T-helper 2 cell treated with Interferon-gamma antibody and Interleukin-4, amounts not matched to agents 100 ng/mL and 5 ng/mL, for 36 hours (primary cell): ENCODE measurements around the gene HIVEP3. TPM values are rescaled to one million over a fixed set of nuclear protein-coding genes. Genes with fewer than 3 reads are reported as not detected.

Experiments
- intact Hi-C: fragments of 100-400 bp; cut with micrococcal nuclease; formaldehyde crosslinking; loops from one replicate; pipeline ENCODE4 v1.15.1; 2023
- total RNA-seq: library from RNA; stranded (reverse); gene quantifications from 2 replicates; pipeline ENCODE4 v1.2.3, GENCODE V29; 2022

Gene HIVEP3
- total RNA-seq, 1 donor from 2014 or later: 20.3 TPM

- intact Hi-C loops: no loop called here
Measured at GRCh38 chr1:41483001-41483850, 435.5 kb downstream of the HIVEP3 start.

GRCh38 chr1:41482001-41482765 is 436.5 kb downstream of the HIVEP3 start:
- intact Hi-C loops: no loop called here

GRCh38 chr1:41481109-41481775 is 437.5 kb downstream of the HIVEP3 start:
- intact Hi-C loops: no loop called here

- intact Hi-C loops: no loop called here
Measured at GRCh38 chr1:41480204-41481108, 438.3 kb downstream of the HIVEP3 start.

DNA sequence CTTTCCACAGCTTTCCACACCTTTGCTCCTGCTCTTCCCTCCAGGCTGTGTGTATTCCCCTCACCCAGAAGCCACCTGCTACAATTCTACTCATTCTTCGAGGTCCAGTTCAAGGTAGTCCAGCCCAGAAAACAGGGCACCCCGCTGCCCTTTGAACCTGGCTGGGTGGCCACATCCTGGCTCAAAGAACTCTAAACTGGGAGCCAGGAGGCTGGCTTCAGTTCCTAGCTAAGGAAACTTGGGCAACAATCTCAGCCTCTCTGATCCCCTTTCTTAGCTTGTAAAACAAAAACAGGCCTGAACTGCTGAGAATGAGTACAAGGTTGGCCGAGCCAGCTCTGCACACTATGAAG is 438.9 kb downstream of the HIVEP3 start:
- intact Hi-C loops: no loop called here

DNA sequence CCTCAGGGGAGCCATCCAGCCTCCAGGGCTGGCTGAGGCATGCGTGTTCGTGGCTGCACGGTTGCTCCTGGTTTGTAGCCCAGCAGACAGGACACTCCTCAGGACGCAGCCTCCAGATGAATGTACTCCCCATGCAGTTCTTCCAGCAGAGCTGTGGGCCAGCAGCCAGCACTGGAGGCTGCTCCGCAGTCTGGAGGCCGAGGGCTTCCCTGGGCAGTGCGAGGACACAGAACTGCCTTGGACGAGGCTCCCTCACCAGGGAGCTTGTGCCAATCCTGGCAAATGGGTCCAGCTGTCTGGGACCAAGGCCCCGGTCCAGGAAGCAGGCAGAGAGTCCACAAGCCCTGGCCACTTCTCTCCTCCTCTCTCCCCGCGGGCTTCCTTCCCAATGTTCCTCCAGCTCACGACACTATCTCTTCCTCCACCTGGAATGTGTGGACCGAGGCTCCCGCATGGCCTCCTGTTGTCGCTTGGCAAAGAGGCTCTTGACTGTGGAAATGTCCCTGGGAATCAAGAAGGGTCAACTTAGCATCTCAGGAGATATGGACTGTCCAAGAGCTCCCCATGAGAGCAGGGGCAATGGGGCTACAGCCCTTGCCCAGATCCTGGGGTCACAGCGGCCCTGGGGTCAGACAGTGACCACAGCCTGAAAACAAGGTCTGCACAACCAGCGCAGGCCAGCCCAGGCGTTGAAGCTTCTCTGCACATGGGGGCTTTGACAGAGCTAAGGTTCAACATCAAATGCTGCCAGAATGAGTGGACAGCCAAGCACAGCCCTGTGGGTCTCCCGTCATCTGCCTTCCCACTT is 439.5 kb downstream of the HIVEP3 start:
- intact Hi-C loops: no loop called here

DNA sequence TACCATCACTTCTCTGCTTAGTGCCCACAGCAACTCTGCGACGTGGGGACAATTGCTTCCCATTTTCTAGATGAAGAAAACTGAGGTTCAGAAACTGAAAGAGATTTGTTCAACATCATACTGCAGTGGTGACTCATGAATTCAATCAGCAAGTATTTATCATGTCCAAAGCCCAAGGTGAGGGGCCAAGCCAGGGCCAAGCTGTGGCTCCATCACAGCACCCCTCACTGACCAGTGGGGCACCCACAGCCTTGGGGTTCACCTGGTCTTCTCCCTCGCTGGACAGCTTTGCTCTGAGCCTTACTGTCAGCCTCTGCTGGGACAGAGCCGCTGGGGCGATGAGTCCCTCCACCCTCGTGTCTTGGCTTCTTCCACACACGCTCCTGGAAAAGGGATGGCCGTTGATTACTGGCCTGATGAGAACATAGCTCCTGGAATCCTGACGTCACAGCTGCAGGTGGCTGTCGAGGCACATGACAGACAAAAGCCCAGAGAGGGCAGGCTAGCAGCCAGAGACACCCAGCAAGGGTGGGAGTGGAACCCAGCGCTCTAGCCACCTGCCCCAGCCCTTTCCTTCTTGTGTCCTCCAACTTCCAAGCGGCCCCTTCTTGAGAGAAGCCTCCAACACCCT is 440.5 kb downstream of the HIVEP3 start:
- intact Hi-C loops: no loop called here

DNA sequence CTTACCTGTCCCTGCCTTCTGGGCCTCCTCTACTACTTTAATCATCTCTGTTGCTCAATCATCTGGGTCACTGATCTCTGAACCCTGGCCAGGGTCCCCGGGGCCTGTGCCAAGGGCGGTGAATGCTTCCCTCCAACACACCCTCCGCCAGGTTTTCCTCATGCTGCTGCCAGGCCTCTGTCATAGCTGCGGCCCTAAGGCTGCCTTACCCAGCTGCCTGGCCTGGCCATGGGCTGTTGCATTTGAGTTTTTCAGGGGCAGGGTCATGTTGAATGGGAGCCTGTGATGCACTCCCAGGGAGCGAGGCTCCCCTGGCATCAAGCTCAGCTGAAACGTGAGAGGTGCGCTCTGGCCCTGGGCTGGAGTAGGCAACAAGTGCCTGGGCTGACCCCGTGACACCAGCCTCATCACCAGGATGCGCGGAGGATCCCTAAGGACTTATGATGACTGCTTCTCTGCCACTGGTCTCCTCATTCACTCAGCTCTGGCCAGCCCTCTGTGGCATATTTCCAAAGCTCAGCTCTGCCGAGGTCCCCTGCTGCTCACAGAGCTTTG is 441.8 kb downstream of the HIVEP3 start:
- intact Hi-C loops: no loop called here

GRCh38 chr1:41475859-41476567 is 442.7 kb downstream of the HIVEP3 start:
- intact Hi-C loops: no loop called here

- intact Hi-C loops: no loop called here
Measured at GRCh38 chr1:41475346-41475745, 443.4 kb downstream of the HIVEP3 start.

DNA sequence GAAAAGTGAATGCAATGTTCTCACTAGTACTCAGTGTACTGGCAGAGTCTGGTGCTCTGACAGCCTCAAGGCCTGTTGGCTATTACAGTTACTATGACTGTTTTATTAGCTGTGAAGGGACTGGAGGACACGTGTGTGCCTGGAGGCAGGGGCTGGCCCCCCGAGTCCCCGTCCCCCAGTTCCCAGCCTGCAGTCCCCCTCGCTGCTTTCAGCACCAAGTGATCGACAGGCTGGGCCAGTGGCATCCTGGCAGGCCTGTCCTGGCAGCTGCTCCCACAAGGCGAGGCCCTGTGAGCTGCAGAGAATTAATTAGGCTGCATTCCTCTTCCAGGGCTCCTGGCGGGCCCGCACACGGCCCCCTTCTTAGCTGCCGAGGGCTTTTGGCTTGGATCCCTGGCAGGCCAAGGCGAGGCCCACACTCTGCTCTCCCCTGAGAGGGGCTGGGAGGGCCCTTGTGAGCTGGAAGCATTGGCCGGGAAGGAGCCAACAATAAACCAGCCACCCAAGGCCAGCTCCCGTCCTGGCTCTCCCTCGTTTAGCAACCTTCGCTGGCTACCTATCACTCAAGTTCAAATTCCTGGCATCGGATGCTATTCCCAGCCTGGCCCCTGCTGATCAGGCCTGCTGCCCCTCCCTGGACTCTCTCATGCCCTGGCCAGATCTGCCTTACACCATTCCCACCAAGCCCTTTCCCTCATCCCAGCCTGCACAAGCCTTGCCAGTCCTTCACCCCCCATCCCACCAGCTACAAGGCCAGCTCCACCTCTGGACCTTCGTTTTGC is 444.0 kb downstream of the HIVEP3 start:
- intact Hi-C loops: no loop called here

- intact Hi-C loops: no loop called here
Measured at GRCh38 chr1:41473738-41474362, 444.9 kb downstream of the HIVEP3 start.

- intact Hi-C loops: no loop called here
Measured at GRCh38 chr1:41471658-41472057, 447.1 kb downstream of the HIVEP3 start.

GRCh38 chr1:41469706-41470105 is 449.0 kb downstream of the HIVEP3 start:
- intact Hi-C loops: no loop called here

- intact Hi-C loops: no loop called here
Measured at GRCh38 chr1:41468122-41468762, 450.5 kb downstream of the HIVEP3 start.

- intact Hi-C loops: no loop called here
Measured at GRCh38 chr1:41467673-41468072, 451.0 kb downstream of the HIVEP3 start.

DNA sequence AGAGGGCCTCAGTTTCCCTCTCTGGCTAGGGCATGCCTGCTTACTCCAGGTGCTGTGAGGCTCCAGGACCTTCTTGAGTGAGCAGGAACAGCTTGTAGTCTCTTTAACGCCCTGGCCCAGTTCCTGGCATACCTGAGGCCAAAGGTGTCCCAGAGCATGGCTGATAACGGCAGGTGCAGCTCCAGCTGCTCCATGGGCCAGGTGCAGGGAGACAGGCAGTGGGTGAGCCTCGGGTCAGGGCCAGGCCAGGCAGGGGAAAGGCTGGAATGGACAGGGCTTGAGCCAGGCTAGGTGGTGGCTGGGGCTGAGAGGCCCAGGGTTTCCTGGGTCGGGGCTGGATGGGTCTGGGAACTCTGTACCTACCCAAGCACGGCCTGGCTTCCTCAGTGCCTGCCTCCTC is 452.6 kb downstream of the HIVEP3 start:
- intact Hi-C loops: no loop called here
